ENCODE data around the gene AOC1.
A peak's percentile ranks its signal among the peaks of the same experiment; 100 is the strongest.

Gene AOC1

GRCh38 chr7:150835019-150835418 is 17.3 kb upstream of the AOC1 start:
- no peak for ATAC-seq
- TF ChIP-seq CSDC2 (CRISPR knock-in tag; IDR thresholded peaks at IDR 0.05) (no peak), CREB5 (CRISPR knock-in tag; IDR thresholded peaks at IDR 0.05; ENCODE audit: low read depth) (peak; percentile 42; the same call in 1 of the 2 replicates), TSHZ2 (CRISPR knock-in tag; IDR thresholded peaks at IDR 0.05) (no peak), ISL1 (CRISPR knock-in tag; IDR thresholded peaks at IDR 0.05) (peak; percentile 53; the same call in 1 of the 2 replicates)

- no peak for TF ChIP-seq ZC3H10 (CRISPR knock-in tag; IDR thresholded peaks at IDR 0.05)
- no peak for TF ChIP-seq ESRRG (CRISPR knock-in tag; IDR thresholded peaks at IDR 0.05)
- no peak for TF ChIP-seq ZNF565 (CRISPR knock-in tag; conservative IDR thresholded peaks at IDR 0.05; ENCODE audit: low read depth)
- TF ChIP-seq CSDC2 (CRISPR knock-in tag; IDR thresholded peaks at IDR 0.05) = no peak
- no peak for TF ChIP-seq ZNF70 (CRISPR knock-in tag; IDR thresholded peaks at IDR 0.05)
- TF ChIP-seq CSRNP3 (CRISPR knock-in tag; IDR thresholded peaks at IDR 0.05) = no peak
- TF ChIP-seq ZFP30 (CRISPR knock-in tag; IDR thresholded peaks at IDR 0.05) = no peak
- TF ChIP-seq OSR1 (CRISPR knock-in tag; IDR thresholded peaks at IDR 0.05) = no peak
- no peak for TF ChIP-seq BACH2 (CRISPR knock-in tag; IDR thresholded peaks at IDR 0.05; ENCODE audit: borderline replicate concordance)
- TF ChIP-seq ISL1 (CRISPR knock-in tag; IDR thresholded peaks at IDR 0.05) = no peak
- TF ChIP-seq POU6F1 (CRISPR knock-in tag; IDR thresholded peaks at IDR 0.05; ENCODE audit: borderline replicate concordance, low read depth) = no peak
- TF ChIP-seq SNAI2 (CRISPR knock-in tag; IDR thresholded peaks at IDR 0.05) = no peak
- TF ChIP-seq PATZ1 (CRISPR knock-in tag; IDR thresholded peaks at IDR 0.05; ENCODE audit: borderline replicate concordance) = no peak
These were observed 16.5 kb upstream of the AOC1 start for GRCh38 chr7:150835702-150836280.

GRCh38 chr7:150838965-150839650 is 13.2 kb upstream of the AOC1 start:
- no peak for ATAC-seq
- TF ChIP-seq BACH2 (CRISPR knock-in tag; IDR thresholded peaks at IDR 0.05; ENCODE audit: borderline replicate concordance) (no peak), TSHZ2 (CRISPR knock-in tag; IDR thresholded peaks at IDR 0.05) (no peak), GLIS3 (CRISPR knock-in tag; IDR thresholded peaks at IDR 0.05) (no peak), ZNF8 (CRISPR knock-in tag; IDR thresholded peaks at IDR 0.05) (no peak), TOX (CRISPR knock-in tag; IDR thresholded peaks at IDR 0.05; ENCODE audit: borderline replicate concordance) (no peak), PATZ1 (CRISPR knock-in tag; IDR thresholded peaks at IDR 0.05; ENCODE audit: borderline replicate concordance) (no peak), CSDC2 (CRISPR knock-in tag; IDR thresholded peaks at IDR 0.05) (no peak), ZC3H10 (CRISPR knock-in tag; IDR thresholded peaks at IDR 0.05) (no peak), ESRRG (CRISPR knock-in tag; IDR thresholded peaks at IDR 0.05) (no peak), CSRNP3 (CRISPR knock-in tag; IDR thresholded peaks at IDR 0.05) (no peak), ZNF70 (CRISPR knock-in tag; IDR thresholded peaks at IDR 0.05) (no peak), ZFP3 (CRISPR knock-in tag; IDR thresholded peaks at IDR 0.05) (no peak), SNAI2 (CRISPR knock-in tag; IDR thresholded peaks at IDR 0.05) (no peak), ZFP30 (CRISPR knock-in tag; IDR thresholded peaks at IDR 0.05) (no peak)

More at GRCh38 chr7:150835702-150836280, 16.5 kb upstream of the AOC1 start:
- ATAC-seq = no peak
